Measurements from ENCODE around the gene C4A. TPM values are rescaled to one million over a fixed set of nuclear protein-coding genes. Genes with fewer than 3 reads are reported as not detected.
A peak's percentile ranks its signal among the peaks of the same experiment; 100 is the strongest.

C4A gene
- total RNA-seq, 1 donor from 2014 or later = 6.1 TPM

GRCh38 chr6:31958741-31959739 lies 22.8 kb upstream of the C4A start, which contains the start of the genes NELFE and SKIC2:
Gene NELFE, minus strand, starts transcription at chr6:31958971. Its CDS starts 525 bp downstream, at chr6:31958446.
Gene SKIC2, plus strand, starts transcription at chr6:31959175. Its CDS starts 18 bp downstream, at chr6:31959193.
- Mint-ChIP-seq H3K4me3 (ENCODE audit: unreplicated experiment) (peak within 1 kb of the TSS; percentile 98), H3K27ac (ENCODE audit: unreplicated experiment) (peak within 1 kb of the TSS; percentile 96), H3K4me1 (ENCODE audit: unreplicated experiment) (peaks cover 14% of the 10 kb centered on the region), H3K27me3 (ENCODE audit: unreplicated experiment) (peaks cover 9% of the 10 kb centered on the region), H3K9me3 (ENCODE audit: unreplicated experiment) (no peaks in the 10 kb centered on the region), H3K36me3 (ENCODE audit: low read depth, unreplicated experiment) (peaks cover 33% of the 10 kb centered on the region)
- no peak for TF ChIP-seq CTCF (IDR thresholded peaks at IDR 0.05; ENCODE audit: unreplicated experiment)
- DNase-seq (ENCODE audit: low spot score) = peak; percentile 94

DNA sequence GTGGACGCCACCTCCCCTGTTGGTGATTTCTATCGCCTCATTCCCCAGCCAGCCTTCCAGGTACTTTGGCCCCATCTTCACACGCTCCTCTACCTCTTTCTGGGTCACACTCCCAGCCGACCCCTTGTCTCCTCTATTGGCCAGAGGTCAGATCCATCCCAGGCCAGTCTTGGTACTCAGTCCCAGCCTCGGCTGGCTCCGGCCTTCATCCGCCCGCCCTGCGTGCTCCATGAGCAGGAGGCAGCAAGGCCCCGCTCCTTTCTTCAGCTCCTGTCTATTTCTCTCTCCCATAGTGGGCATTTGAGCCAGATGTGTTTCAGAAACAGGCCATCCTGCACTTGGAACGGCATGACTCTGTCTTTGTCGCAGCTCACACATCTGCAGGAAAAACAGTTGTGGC lies 20.2 kb upstream of the C4A start:
- peaks cover 26% of the 10 kb centered on the region for H3K36me3 Mint-ChIP-seq (ENCODE audit: low read depth, unreplicated experiment)
- TF ChIP-seq CTCF (IDR thresholded peaks at IDR 0.05; ENCODE audit: unreplicated experiment) = no peak
- H3K27ac Mint-ChIP-seq (ENCODE audit: unreplicated experiment) = peak overlapping the region; percentile 40
- H3K4me3 Mint-ChIP-seq (ENCODE audit: unreplicated experiment) = peak overlapping the region; percentile 65
- H3K4me1 Mint-ChIP-seq (ENCODE audit: unreplicated experiment) = peaks cover 14% of the 10 kb centered on the region
- peaks cover 9% of the 10 kb centered on the region for H3K27me3 Mint-ChIP-seq (ENCODE audit: unreplicated experiment)
- H3K9me3 Mint-ChIP-seq (ENCODE audit: unreplicated experiment) = no peaks in the 10 kb centered on the region
- no peak for DNase-seq (ENCODE audit: low spot score)

DNA sequence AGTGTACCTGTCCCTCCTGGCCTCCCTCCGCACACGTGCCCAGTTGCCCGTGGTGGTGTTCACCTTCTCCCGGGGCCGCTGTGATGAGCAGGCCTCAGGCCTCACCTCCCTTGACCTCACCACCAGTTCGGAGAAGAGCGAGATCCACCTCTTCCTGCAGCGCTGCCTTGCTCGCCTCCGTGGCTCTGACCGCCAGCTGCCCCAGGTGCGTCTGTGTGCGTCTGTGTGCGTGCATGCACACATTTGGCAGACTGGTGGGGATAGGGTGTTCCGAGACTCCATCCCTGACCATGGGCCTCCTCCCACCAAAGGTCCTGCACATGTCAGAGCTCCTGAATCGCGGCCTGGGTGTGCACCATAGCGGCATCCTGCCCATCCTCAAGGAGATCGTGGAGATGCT lies 17.9 kb upstream of the C4A start:
- H3K36me3 Mint-ChIP-seq (ENCODE audit: low read depth, unreplicated experiment) = peaks cover 33% of the 10 kb centered on the region
- H3K27ac Mint-ChIP-seq (ENCODE audit: unreplicated experiment) = no peak overlapping the region
- DNase-seq (ENCODE audit: low spot score) = no peak
- TF ChIP-seq CTCF (IDR thresholded peaks at IDR 0.05; ENCODE audit: unreplicated experiment) = no peak
- no peaks in the 10 kb centered on the region for H3K9me3 Mint-ChIP-seq (ENCODE audit: unreplicated experiment)
- no peak overlapping the region for H3K4me3 Mint-ChIP-seq (ENCODE audit: unreplicated experiment)
- H3K27me3 Mint-ChIP-seq (ENCODE audit: unreplicated experiment) = peaks cover 10% of the 10 kb centered on the region
- peaks cover 6% of the 10 kb centered on the region for H3K4me1 Mint-ChIP-seq (ENCODE audit: unreplicated experiment)

- DNase-seq (ENCODE audit: low spot score) = no peak
- H3K4me3 Mint-ChIP-seq (ENCODE audit: unreplicated experiment) = no peak overlapping the region
- H3K9me3 Mint-ChIP-seq (ENCODE audit: unreplicated experiment) = no peaks in the 10 kb centered on the region
- peaks cover 8% of the 10 kb centered on the region for H3K27me3 Mint-ChIP-seq (ENCODE audit: unreplicated experiment)
- H3K4me1 Mint-ChIP-seq (ENCODE audit: unreplicated experiment) = no peaks in the 10 kb centered on the region
- no peak overlapping the region for H3K27ac Mint-ChIP-seq (ENCODE audit: unreplicated experiment)
- no peak for TF ChIP-seq CTCF (IDR thresholded peaks at IDR 0.05; ENCODE audit: unreplicated experiment)
- peaks cover 44% of the 10 kb centered on the region for H3K36me3 Mint-ChIP-seq (ENCODE audit: low read depth, unreplicated experiment)
These were observed 16.2 kb upstream of the C4A start for GRCh38 chr6:31965700-31966099.

DNA sequence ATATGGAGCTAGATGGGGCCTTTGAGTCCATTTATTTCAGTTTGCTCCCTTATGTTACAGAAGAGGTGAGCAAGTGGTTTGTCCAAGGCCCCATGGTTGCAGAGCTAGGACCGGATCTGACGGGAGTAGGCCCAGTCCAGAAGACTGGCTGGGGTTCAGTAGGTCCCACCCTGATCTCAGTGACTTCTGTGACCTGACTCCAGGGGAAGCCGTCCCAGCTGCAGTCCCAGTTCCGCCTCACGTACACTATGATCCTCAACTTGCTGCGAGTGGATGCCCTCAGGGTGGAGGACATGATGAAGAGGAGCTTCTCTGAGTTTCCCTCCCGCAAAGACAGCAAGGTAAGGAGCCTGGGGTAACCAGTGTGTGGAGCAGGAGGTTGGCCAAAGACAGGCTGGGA lies 15.4 kb upstream of the C4A start:
- no peak overlapping the region for H3K27ac Mint-ChIP-seq (ENCODE audit: unreplicated experiment)
- H3K36me3 Mint-ChIP-seq (ENCODE audit: low read depth, unreplicated experiment) = peaks cover 43% of the 10 kb centered on the region
- no peak overlapping the region for H3K4me3 Mint-ChIP-seq (ENCODE audit: unreplicated experiment)
- TF ChIP-seq CTCF (IDR thresholded peaks at IDR 0.05; ENCODE audit: unreplicated experiment) = no peak
- H3K27me3 Mint-ChIP-seq (ENCODE audit: unreplicated experiment) = peaks cover 6% of the 10 kb centered on the region
- H3K9me3 Mint-ChIP-seq (ENCODE audit: unreplicated experiment) = no peaks in the 10 kb centered on the region
- H3K4me1 Mint-ChIP-seq (ENCODE audit: unreplicated experiment) = no peaks in the 10 kb centered on the region
- no peak for DNase-seq (ENCODE audit: low spot score)

Data from endothelial cell (in vitro differentiated cells).